NB4 (cell line): ENCODE results near the gene TCAF1.

Experiments used
- CTCF ChIP-seq: IDR thresholded peaks from one replicate; pipeline ENCODE4 v1.5.1; 2012; ENCODE audit warnings: low read depth, low read length
- MYC ChIP-seq: IDR thresholded peaks from 2 replicates; pipeline ENCODE4 v1.6.1; 2011; ENCODE audit warnings: low read depth, low read length
- POLR2A ChIP-seq: IDR thresholded peaks from 2 replicates; pipeline ENCODE4 v1.6.1; 2011; ENCODE audit warnings: mild to moderate bottlenecking; ENCODE audit not compliant: insufficient read length; ENCODE audit errors: extremely low read depth
- TF ChIP-seq, protein P1 (sequence below): IDR thresholded peaks from 2 replicates; pipeline ENCODE4 v1.6.1; 2011; ENCODE audit warnings: low read depth, low read length

DNA sequence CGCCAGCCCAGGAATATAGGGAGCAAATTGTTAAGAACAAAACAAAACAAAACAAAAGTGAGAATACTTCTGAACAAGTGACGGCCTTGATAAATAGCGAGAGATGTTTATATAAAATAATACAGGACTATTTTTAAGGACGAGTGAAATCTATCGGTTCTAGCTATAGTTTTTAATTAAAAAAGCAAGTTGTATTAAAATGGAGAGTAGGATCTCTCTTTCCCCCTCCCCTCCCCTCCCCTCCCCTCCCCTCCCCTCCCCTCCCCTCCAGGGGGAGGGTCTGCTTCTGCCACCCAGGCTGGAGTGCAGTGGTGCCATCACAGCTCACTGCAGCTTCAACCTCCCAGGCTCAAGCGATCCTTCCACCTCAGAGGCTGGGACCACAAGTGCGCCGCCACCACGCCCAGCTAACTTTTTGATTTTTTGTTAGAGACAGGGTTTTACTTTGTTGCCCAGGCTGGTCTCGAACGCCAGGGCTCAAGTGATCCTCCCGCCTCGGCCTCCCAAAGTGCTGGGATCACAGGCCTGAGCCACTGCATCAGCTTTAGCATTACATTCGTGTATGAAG lies 440 bp upstream of the TCAF1 start:
- TF ChIP-seq, protein P1, sequence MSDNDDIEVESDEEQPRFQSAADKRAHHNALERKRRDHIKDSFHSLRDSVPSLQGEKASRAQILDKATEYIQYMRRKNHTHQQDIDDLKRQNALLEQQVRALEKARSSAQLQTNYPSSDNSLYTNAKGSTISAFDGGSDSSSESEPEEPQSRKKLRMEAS, result no peak
- TF ChIP-seq POLR2A (no peak), CTCF (no peak), MYC (no peak)
